GM21515 (cell line): Measurements from ENCODE around the gene OSBPL8.

Experiments
- ATAC-seq: cut with Tn5 transposase; IDR thresholded peaks from one replicate; pipeline ENCODE4 v1.9.1; 2021; ENCODE audit not compliant: unreplicated experiment

OSBPL8 gene

GRCh38 chr12:76312315-76312714, 247.3 kb downstream of the OSBPL8 start:
- ATAC-seq = no peak

- ATAC-seq = no peak
Measured at GRCh38 chr12:76311796-76312195, 247.8 kb downstream of the OSBPL8 start.

GRCh38 chr12:76310110-76310509, 249.5 kb downstream of the OSBPL8 start:
- ATAC-seq = no peak

GRCh38 chr12:76308866-76309265, 250.7 kb downstream of the OSBPL8 start:
- no peak for ATAC-seq

- no peak for ATAC-seq
Measured at GRCh38 chr12:76307083-76307482, 252.5 kb downstream of the OSBPL8 start.

GRCh38 chr12:76303989-76304460, 255.5 kb downstream of the OSBPL8 start:
- ATAC-seq = no peak

GRCh38 chr12:76303365-76303764, 256.2 kb downstream of the OSBPL8 start:
- no peak for ATAC-seq
